Measurements from ENCODE around the gene CPS1. TPM values are rescaled to one million over a fixed set of nuclear protein-coding genes. Genes with fewer than 3 reads are reported as not detected.

CPS1 gene
- total RNA-seq, 1 experiment from 2014 or later = 0.62 TPM

- BruUV-seq (replicated peaks) = no TSS peak
- ChIA-PET POLR2A (ENCODE audit: low non-redundant PET) (no interaction called here), CTCF (no interaction called here)
- intact Hi-C loops (cut with micrococcal nuclease; ENCODE audit: unreplicated experiment) = no loop called here
- Histone ChIP-seq H3K4me3 (ENCODE audit: low read depth, low read length, poor library complexity, severe bottlenecking) (no peak overlapping the region), H3K9me3 (ENCODE audit: low read depth, low read length, poor library complexity, severe bottlenecking) (no peaks in the 10 kb centered on the region), H3K27me3 (replicated peaks; ENCODE audit: insufficient read depth, low read depth, low read length, poor library complexity) (no peaks in the 10 kb centered on the region), H3K36me3 (ENCODE audit: insufficient read depth, low read length, poor library complexity, severe bottlenecking) (no peaks in the 10 kb centered on the region), H3K4me1 (ENCODE audit: insufficient read depth, low read length, poor library complexity, severe bottlenecking) (no peaks in the 10 kb centered on the region), H3K27ac (ENCODE audit: low read depth, low read length, poor library complexity, severe bottlenecking) (no peak overlapping the region)
- TF ChIP-seq EZH2 (IDR thresholded peaks at IDR 0.05; ENCODE audit: borderline replicate concordance, low read depth, low read length, poor library complexity, severe bottlenecking) = no peak
- TF ChIP-seq, protein P1, sequence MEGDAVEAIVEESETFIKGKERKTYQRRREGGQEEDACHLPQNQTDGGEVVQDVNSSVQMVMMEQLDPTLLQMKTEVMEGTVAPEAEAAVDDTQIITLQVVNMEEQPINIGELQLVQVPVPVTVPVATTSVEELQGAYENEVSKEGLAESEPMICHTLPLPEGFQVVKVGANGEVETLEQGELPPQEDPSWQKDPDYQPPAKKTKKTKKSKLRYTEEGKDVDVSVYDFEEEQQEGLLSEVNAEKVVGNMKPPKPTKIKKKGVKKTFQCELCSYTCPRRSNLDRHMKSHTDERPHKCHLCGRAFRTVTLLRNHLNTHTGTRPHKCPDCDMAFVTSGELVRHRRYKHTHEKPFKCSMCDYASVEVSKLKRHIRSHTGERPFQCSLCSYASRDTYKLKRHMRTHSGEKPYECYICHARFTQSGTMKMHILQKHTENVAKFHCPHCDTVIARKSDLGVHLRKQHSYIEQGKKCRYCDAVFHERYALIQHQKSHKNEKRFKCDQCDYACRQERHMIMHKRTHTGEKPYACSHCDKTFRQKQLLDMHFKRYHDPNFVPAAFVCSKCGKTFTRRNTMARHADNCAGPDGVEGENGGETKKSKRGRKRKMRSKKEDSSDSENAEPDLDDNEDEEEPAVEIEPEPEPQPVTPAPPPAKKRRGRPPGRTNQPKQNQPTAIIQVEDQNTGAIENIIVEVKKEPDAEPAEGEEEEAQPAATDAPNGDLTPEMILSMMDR (conservative IDR thresholded peaks at IDR 0.05; ENCODE audit: low read depth, low read length) = no peak
- no peak for DNase-seq (ENCODE audit: low spot score)
Measured at GRCh38 chr2:210548031-210548430, 8.4 kb upstream of the CPS1 start.

DNA sequence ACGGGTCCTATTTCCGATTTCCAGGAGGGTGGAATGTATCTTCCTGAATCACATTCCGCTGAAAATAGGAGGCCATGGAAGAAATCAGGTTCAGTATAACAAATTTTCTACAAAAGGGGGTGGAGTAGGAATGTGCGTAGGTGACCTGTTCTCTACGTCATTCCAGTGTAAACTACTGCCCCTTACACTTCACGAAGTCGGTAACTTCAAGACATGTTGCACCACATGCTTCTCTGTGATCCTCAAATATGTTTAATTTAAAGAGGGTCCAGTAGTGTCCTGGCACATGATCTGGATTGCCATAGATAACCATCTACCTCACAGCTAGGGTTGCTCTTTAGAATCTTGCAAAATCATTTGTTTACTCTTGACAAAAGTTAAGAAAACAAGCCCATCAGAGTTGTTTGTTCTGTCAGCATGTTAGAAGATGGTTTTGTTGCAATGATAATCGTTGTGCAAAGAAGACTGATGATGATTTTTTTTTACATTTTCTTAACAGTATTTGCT, 7.5 kb upstream of the CPS1 start:
- H3K4me1 ChIP-seq (ENCODE audit: insufficient read depth, low read length, poor library complexity, severe bottlenecking) = no peaks in the 10 kb centered on the region
- intact Hi-C loops (cut with micrococcal nuclease; ENCODE audit: unreplicated experiment) = no loop called here
- no peak overlapping the region for H3K27ac ChIP-seq (ENCODE audit: low read depth, low read length, poor library complexity, severe bottlenecking)
- BruUV-seq (replicated peaks) = no TSS peak
- DNase-seq (ENCODE audit: low spot score) = no peak
- no peak overlapping the region for H3K4me3 ChIP-seq (ENCODE audit: low read depth, low read length, poor library complexity, severe bottlenecking)
- no peak for TF ChIP-seq EZH2 (IDR thresholded peaks at IDR 0.05; ENCODE audit: borderline replicate concordance, low read depth, low read length, poor library complexity, severe bottlenecking)
- TF ChIP-seq, protein P1 (conservative IDR thresholded peaks at IDR 0.05; ENCODE audit: low read depth, low read length) = no peak
- H3K36me3 ChIP-seq (ENCODE audit: insufficient read depth, low read length, poor library complexity, severe bottlenecking) = no peaks in the 10 kb centered on the region
- CTCF ChIA-PET = no interaction called here
- no peaks in the 10 kb centered on the region for H3K9me3 ChIP-seq (ENCODE audit: low read depth, low read length, poor library complexity, severe bottlenecking)
- H3K27me3 ChIP-seq (replicated peaks; ENCODE audit: insufficient read depth, low read depth, low read length, poor library complexity) = no peaks in the 10 kb centered on the region
- POLR2A ChIA-PET (ENCODE audit: low non-redundant PET) = no interaction called here

- POLR2A ChIA-PET (ENCODE audit: low non-redundant PET) = no interaction called here
Measured at GRCh38 chr2:210551001-210551400, 5.4 kb upstream of the CPS1 start.

More at GRCh38 chr2:210551001-210551400, 5.4 kb upstream of the CPS1 start:
- H3K4me1 ChIP-seq (ENCODE audit: insufficient read depth, low read length, poor library complexity, severe bottlenecking) = no peaks in the 10 kb centered on the region
- intact Hi-C loops (cut with micrococcal nuclease; ENCODE audit: unreplicated experiment) = no loop called here
- no peak overlapping the region for H3K27ac ChIP-seq (ENCODE audit: low read depth, low read length, poor library complexity, severe bottlenecking)
- H3K9me3 ChIP-seq (ENCODE audit: low read depth, low read length, poor library complexity, severe bottlenecking) = no peaks in the 10 kb centered on the region
- H3K36me3 ChIP-seq (ENCODE audit: insufficient read depth, low read length, poor library complexity, severe bottlenecking) = no peaks in the 10 kb centered on the region
- DNase-seq (ENCODE audit: low spot score) = no peak
- CTCF ChIA-PET = no interaction called here
- TF ChIP-seq, protein P1 (conservative IDR thresholded peaks at IDR 0.05; ENCODE audit: low read depth, low read length) = no peak
- no peak for TF ChIP-seq EZH2 (IDR thresholded peaks at IDR 0.05; ENCODE audit: borderline replicate concordance, low read depth, low read length, poor library complexity, severe bottlenecking)
- H3K4me3 ChIP-seq (ENCODE audit: low read depth, low read length, poor library complexity, severe bottlenecking) = no peak overlapping the region
- BruUV-seq (replicated peaks) = no TSS peak
- no peaks in the 10 kb centered on the region for H3K27me3 ChIP-seq (replicated peaks; ENCODE audit: insufficient read depth, low read depth, low read length, poor library complexity)

All from A673 (cell line).